HFFc6 (cell line): ENCODE data around the gene PTPN14. TPM values are rescaled to one million over a fixed set of nuclear protein-coding genes. Genes with fewer than 3 reads are reported as not detected.

Source experiments
- DNase-seq: peaks from one replicate; pipeline ENCODE4 v3.0.0-alpha.2; 2018
- H3K27ac Mint-ChIP-seq: 2 replicates; pipeline ENCODE4 v1.8.0; 2020; ENCODE audit warnings: mild to moderate bottlenecking, mixed read lengths
- H3K27me3 Mint-ChIP-seq: 2 replicates; pipeline ENCODE4 v1.8.0; 2021; ENCODE audit warnings: mild to moderate bottlenecking, moderate library complexity, mixed read lengths; ENCODE audit not compliant: insufficient read depth
- H3K36me3 Mint-ChIP-seq: 2 replicates; pipeline ENCODE4 v1.8.0; 2021; ENCODE audit warnings: low read depth, mixed read lengths
- H3K4me1 Mint-ChIP-seq: 2 replicates; pipeline ENCODE4 v1.8.0; 2020; ENCODE audit warnings: low read depth, mixed read lengths
- H3K4me3 Mint-ChIP-seq: 2 replicates; pipeline ENCODE4 v1.8.0; 2020; ENCODE audit warnings: mild to moderate bottlenecking, moderate library complexity, mixed read lengths
- H3K9me3 Mint-ChIP-seq: 2 replicates; pipeline ENCODE4 v1.8.0; 2020; ENCODE audit warnings: mild to moderate bottlenecking, mixed read lengths
- CTCF ChIP-seq: fragments of 200-600 bp; sonication (generic); IDR thresholded peaks from 2 replicates; pipeline ENCODE4 v1.5.0; 2021; ENCODE audit warnings: antibody characterized with exemption, mild to moderate bottlenecking
- total RNA-seq, 6 experiments: library from RNA; stranded (reverse); fragmentation: NEBNext Ultra II Directional; extraction: Animal tissue kit (Norgen Biotek cat#: 25700); gene quantifications; 2 replicates in 1 of 6; 3 replicates in 5 of 6; pipeline ENCODE4 v1.2.3, GENCODE V29; 2021

PTPN14 gene
- total RNA-seq, 6 experiments from 2014 or later, result 93.6 to 140 (median 106) TPM

GRCh38 chr1:214351551-214352277 is 199.7 kb downstream of the PTPN14 start:
- no peak for TF ChIP-seq CTCF
- no peak for DNase-seq
- no peaks in the 10 kb centered on the region for H3K9me3 Mint-ChIP-seq
- peaks cover 27% of the 10 kb centered on the region for H3K4me1 Mint-ChIP-seq
- H3K27me3 Mint-ChIP-seq, result peaks cover 8% of the 10 kb centered on the region
- H3K4me3 Mint-ChIP-seq, result no peak overlapping the region
- H3K36me3 Mint-ChIP-seq, result peaks cover 41% of the 10 kb centered on the region
- H3K27ac Mint-ChIP-seq, result no peak overlapping the region

- TF ChIP-seq CTCF, result no peak
- Mint-ChIP-seq H3K9me3 (no peaks in the 10 kb centered on the region), H3K4me1 (peaks cover 27% of the 10 kb centered on the region), H3K4me3 (no peak overlapping the region; the same call in 1 of the 2 replicates), H3K36me3 (peaks cover 49% of the 10 kb centered on the region), H3K27me3 (peaks cover 7% of the 10 kb centered on the region), H3K27ac (peak overlapping the region; percentile 22)
- peak; percentile 28 for DNase-seq
Observed at GRCh38 chr1:214349781-214350180, 201.6 kb downstream of the PTPN14 start.

GRCh38 chr1:214349008-214349407 is 202.4 kb downstream of the PTPN14 start:
- peaks cover 53% of the 10 kb centered on the region for H3K36me3 Mint-ChIP-seq
- H3K27me3 Mint-ChIP-seq, result peaks cover 7% of the 10 kb centered on the region
- no peak overlapping the region for H3K4me3 Mint-ChIP-seq
- no peak for DNase-seq
- H3K27ac Mint-ChIP-seq, result peak overlapping the region; percentile 22
- no peaks in the 10 kb centered on the region for H3K9me3 Mint-ChIP-seq
- no peak for TF ChIP-seq CTCF
- peaks cover 27% of the 10 kb centered on the region for H3K4me1 Mint-ChIP-seq

- no peak overlapping the region for H3K27ac Mint-ChIP-seq
- no peak for TF ChIP-seq CTCF
- H3K36me3 Mint-ChIP-seq, result peaks cover 42% of the 10 kb centered on the region
- H3K4me3 Mint-ChIP-seq, result no peak overlapping the region
- H3K27me3 Mint-ChIP-seq, result peaks cover 6% of the 10 kb centered on the region
- no peaks in the 10 kb centered on the region for H3K9me3 Mint-ChIP-seq
- peaks cover 26% of the 10 kb centered on the region for H3K4me1 Mint-ChIP-seq
- no peak for DNase-seq
Observed at GRCh38 chr1:214344897-214345296, 206.5 kb downstream of the PTPN14 start.

- Mint-ChIP-seq H3K27me3 (peaks cover 3% of the 10 kb centered on the region), H3K4me1 (peaks cover 24% of the 10 kb centered on the region), H3K9me3 (no peaks in the 10 kb centered on the region), H3K27ac (no peak overlapping the region), H3K4me3 (no peak overlapping the region), H3K36me3 (peaks cover 35% of the 10 kb centered on the region)
- TF ChIP-seq CTCF, result peak; percentile 21; the same call in 1 of the 2 replicates
- DNase-seq, result no peak
Observed at GRCh38 chr1:214342525-214342924, 208.9 kb downstream of the PTPN14 start.
